NCI-H82 (cell line): ENCODE data around the gene RAI1.

Experiments used
- DNase-seq: peaks from one replicate; lab custom pipeline; 2025; lab: John Stamatoyannopoulos, UW

RAI1 gene

GRCh38 chr17:17700251-17700969 lies 19.2 kb downstream of the RAI1 start:
- no peak for DNase-seq

DNA sequence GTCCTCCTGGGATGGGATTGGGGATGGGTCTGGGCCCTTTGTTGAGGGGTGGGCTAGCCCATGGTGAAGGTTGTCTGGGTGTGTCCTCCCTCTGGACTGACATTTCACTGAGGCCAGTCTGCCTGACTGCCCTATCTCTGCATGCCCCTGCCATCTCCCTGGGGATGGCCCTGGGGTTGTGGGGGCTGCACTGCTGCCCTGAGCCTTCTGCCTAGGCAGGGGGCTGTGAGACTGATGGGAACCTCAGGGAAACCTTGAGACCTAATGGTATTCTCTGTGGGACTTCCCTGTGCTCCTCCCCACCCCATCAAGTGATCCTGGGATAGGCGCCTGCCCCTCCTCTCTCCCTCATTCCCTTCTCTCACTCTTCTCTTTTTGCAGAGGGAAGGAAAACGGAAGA lies 19.9 kb downstream of the RAI1 start:
- no peak for DNase-seq

DNA sequence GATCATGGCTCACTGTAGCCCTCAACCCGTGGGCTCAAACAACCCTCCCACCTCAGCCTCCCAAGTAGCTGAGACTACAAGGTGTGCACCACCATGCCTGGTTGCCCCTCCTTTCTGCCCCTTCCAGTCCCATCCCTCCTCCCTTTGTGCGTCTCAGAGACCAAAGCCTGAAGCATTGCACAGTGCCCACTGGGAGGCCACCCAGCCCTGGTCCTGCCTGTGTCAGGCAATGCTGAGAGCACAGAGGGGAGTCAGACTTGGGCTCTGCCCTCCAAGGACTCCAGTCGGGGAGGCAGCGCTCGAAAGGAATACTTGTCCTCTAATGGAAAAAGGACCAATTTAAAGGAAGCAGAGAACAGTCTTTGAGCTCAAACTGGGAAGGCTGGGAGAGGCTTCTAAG lies 20.4 kb downstream of the RAI1 start:
- no peak for DNase-seq

DNA sequence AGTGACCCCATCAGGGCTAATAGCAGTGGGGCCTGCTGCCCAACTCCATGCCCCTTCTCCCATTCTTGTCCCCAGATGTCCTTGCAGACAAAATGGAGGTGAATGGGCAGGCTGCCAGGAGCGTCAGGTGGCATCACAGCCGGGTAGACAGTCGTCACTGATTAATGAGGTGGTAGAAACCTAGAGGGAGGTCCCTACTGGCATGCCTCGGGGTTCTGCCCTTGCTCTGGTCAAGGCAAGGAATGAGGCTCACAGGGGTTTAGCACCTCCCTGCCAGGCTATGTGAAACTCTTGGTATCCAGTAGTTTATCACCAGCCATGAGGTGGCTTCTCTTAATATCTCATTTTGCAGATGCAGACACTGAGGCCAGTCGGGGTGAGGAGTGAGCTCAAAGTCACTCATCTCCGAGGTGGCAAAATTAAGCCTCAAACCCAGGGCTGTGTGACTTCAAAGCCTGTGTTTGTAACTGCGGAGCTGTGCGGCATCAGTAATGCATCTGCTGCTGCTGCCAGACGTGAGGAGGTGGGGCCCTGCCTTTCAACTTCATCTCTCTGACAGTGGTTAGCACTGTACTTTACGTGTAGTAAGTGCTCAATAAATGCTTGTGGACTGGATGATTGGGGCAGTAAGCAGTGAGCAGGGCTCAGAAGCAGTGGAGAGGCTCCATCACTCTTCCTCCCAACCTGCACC lies 21.3 kb downstream of the RAI1 start:
- DNase-seq: no peak

GRCh38 chr17:17703140-17703919 lies 22.1 kb downstream of the RAI1 start:
- DNase-seq: no peak

DNA sequence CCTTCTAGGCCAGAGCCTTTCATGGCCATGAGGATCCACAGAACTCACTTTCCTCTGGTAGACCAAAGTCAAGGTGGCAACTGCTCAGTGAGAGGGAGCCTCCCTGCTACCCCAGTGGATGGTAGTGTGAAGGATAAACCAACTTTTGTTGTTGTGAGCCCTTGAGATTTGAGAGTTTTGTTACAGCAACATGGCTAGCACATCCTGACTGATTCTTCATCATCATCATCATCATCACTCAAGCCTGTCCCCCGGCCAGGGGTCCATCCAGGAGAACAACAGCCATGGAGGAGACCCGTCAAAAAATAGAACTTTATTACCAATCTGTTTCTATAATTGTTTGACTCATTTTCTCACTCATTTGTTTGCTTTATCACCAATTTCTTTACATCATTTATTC lies 23.7 kb downstream of the RAI1 start:
- no peak for DNase-seq

- DNase-seq: no peak
These were observed 25.1 kb downstream of the RAI1 start for GRCh38 chr17:17706140-17707060.

DNA sequence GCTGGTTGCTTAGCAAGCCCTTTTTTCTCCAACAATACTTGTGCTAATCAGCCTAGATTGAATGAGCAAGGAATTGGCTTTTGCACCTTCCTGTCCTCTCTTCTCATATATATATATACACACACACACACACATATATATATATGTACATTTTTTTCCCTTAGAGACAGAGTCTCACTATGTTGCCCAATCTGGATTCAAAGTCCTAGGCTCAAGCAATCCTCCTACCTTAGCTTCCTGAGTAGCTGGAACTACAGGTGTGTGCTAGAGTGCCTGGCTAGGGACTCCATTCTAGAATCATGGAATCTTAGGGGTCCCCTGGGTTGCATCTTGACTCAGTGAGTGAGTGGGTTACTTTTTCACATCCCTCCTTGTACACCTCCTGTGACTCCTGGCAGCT lies 27.0 kb downstream of the RAI1 start:
- no peak for DNase-seq

- DNase-seq: no peak
These were observed 27.6 kb downstream of the RAI1 start for GRCh38 chr17:17708816-17709215.

- DNase-seq: no peak
These were observed 28.6 kb downstream of the RAI1 start for GRCh38 chr17:17709815-17710321.

GRCh38 chr17:17710355-17710727 lies 29.1 kb downstream of the RAI1 start:
- no peak for DNase-seq

DNA sequence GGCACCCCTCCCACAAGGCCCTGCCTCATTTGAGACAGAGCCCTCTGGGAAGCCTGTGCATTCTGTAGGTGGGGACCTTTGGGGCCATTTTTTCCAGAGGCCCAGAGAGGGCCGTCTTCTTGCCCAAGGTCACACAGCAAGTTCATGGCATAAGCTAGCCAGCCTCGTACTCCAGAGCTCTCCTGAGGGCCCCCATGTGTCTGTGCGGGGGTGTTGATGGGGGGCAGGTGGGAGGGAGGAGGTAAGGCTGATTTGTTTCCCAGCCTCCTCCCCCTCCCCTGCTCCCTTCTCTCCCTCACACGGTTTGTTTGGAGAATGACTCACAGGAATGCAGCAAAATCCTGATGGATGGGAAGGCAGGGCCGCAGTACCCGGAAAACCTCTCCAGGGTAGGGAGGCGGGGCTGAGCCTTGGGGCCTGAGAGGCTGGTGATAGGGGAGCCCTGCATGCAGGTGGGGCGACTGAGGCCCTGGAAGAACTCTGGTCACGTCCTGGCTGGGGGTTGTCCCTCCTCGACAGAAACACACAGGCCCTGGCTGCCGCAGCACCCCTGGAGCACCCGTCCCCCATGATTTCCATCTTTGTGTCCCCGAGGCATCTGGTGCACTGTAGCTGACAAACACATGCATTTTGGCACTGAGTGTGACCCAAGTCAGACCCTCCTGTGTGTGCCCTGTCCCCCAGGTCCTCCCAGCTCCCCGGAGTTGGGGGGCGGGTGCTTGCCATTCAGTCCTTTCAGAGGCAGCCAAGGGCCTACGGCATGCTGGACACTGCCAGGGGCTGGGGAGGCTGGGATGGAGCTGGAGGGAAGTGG lies 29.7 kb downstream of the RAI1 start:
- no peak for DNase-seq

GRCh38 chr17:17711641-17712162 lies 30.4 kb downstream of the RAI1 start:
- DNase-seq: no peak

DNA sequence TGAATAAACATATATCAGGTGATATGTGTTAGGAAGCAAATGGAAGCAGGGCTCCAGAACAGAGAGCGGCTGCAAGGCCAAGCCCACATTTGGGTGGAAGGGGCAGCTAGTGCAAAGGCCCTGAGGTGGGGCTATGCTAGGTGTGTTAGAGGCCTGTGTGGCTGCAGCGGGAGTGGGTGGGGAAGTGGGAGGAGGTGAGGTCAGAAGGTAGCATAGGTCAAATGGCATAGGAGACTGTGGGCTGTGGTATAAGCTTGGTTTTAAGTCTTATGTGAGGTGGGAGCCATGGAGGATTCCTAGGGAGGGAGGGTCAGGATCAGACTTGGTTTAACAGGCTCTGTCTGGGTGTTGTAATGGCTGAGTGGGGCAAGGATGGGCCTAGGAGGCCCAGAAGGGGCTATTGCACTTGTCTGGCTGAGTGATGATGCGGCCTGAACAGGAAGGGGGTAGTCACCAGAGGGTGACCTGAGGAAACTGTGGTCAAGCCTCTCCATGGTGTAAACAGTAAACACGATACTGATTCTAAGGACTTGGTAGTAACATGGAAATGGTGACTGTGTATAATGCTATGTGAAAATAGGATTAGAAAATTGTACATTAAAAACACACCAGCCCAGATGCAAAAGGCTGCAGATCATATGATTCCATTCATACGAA lies 31.1 kb downstream of the RAI1 start:
- no peak for DNase-seq

DNA sequence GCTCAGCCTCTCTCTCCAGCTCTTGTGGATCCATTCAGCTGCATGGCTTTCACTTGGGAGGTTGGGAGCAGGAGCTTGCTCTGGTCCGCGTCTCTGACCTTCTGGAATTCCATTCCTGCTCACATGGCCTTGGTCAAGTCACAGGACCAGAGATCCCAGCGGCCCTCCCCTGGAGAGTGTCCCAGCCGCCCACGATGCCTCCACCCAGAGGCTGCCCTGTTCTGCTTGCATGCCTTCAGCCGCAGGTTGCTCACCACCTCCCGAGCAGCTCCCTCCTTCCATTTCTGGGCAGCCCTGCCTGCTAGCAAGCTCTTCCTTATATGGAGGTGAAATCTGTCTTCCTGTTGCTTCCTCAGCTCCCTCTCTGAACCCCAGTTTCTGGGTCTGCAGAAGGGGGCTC lies 32.6 kb downstream of the RAI1 start:
- DNase-seq: no peak

DNA sequence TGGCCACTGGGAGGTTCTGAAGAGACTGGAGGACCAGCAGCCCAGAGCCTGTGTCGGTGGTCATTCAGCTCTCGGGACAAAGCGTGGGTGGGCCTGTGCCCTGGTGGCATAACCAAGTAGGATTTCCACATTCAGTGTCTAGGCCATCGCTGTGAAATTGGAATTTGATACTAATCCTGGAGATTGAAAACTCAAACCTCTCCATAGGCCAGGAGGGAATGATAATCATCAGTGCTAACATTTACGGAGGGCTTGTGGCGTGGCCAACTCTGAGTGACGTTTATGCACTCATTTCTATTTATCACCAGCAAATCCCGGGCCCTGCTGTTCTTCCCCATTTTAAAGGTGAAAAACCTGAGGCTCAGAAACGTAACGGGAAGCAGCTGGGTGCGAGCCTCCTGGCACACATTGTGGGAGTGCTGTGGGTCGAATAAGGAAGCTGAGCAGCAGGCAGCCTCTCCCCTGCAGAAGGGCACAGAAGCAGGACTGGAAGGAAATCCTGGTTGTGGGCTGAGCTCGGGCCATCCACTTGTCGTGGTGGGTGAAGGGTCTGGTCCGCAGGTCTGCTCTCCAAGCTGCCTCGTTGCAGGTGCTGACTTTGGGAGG lies 33.1 kb downstream of the RAI1 start:
- no peak for DNase-seq

- DNase-seq: no peak
These were observed 33.6 kb downstream of the RAI1 start for GRCh38 chr17:17714879-17715278.

- DNase-seq: no peak
These were observed 35.7 kb downstream of the RAI1 start for GRCh38 chr17:17716837-17717523.

DNA sequence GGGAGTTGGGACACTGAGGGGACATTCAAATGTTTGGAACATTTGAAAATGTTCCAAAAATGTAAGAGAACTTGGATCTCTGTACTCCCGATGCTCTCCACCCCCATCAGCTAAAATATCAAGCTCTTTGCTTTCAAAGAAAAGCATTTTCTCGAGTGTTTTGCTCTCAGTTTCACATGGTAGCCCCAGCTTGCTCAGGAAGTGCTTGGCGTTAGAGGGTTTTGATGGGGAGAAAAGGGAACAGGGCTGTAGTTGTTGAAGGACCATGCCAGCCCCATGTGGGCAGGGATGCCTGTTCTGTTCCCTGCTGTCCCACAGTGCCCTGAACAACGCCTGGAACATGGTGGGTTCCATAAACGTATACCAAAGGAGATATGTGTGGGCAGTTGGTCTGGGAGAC lies 37.0 kb downstream of the RAI1 start:
- no peak for DNase-seq
